Amniotic epithelial cell (primary cell): ENCODE measurements around the gene SLAMF8.

ENCODE experiments used
- DNase-seq: peaks from one replicate; pipeline ENCODE4 v3.0.0-alpha.2; 2010; ENCODE audit warnings: low read depth

SLAMF8 gene

DNA sequence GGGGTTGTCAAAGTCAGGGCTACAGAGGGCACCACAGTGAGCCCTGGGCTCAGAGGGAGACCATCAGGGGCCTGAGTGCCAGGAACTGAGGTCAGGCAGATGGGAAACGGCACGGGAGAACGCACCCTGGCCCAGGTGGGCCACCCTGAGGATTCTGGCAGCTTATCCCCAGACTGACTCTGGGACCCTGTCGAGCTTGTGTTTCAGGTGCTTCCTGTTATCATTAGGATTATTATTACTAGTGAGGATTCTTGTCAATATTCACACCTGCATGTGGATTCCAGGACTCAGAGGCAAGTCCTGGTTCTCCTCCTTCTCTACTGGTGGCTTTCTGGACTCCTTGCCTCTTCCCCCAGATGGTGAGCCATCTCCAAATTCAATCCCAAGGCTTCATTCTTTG lies 20.6 kb downstream of the SLAMF8 start:
- DNase-seq = no peak

DNA sequence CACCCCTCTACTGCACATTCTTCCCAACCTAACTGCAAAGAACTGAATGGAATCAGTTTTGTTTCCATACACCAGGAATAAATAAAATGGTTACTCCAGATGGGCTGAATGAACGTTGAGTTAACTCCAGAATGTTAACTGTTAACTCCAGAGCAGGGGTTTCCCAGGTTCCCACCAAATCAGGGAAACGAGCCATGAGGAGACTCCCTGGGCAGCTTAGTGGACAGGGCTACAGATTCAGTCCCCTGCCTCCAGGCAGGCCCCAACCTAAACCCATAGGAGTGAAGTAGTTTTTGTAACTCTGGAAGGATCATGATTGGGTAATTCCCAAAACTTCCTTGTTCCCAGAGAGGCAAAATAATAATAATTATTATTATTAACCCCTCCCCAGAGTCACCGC lies 21.7 kb downstream of the SLAMF8 start:
- no peak for DNase-seq

DNA sequence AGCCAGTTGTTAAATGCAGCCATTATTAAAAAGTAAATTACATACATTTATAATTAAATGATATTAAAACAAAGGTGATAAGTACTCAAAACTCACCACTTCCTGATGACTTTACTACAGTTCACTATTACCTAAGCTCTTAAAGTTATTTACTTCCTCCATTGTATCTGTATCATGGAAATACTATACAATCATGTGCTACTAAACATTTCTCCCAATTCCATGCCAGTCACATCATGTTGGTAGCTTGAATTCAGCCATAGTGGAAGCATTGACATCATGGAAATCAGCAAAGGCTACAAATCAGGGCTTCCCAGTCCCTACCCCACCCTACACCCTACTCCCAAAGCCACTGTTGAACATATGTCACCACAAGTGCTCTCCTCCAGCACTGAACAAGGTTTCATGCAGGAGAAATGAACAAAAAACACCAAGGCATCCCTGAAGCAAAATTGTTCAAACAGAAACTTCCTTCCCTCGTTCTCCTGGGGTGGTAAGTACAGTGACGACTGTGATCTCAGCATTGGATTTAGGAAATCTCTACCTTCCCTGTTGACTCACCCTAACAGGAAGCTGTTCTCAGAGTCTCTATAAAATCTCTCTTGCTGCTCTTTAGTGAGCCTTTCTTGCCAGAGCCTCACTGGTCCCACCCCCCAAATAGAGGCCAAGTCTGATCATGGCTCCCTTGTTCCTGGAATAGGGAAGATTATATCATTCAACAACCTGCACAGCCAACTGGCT lies 23.1 kb downstream of the SLAMF8 start:
- peak; percentile 16 for DNase-seq

DNA sequence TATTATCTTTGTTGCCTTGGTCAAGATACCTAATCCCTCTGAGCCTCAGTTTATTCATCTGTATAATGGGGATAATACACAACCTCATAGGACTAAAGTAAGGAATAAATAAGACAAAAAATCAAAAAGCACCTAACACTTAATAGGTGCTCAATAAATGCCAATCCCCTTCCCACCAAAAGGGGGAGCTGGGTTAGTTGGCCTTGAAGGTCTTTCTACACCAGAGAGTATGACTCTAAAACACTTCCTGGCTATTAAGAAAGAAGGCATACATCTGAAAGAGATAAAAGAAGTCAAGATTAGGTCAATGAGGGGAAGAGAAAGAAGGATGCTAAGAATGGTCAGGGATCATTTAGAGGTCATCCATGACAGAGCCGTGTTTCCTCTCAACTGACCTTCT lies 24.7 kb downstream of the SLAMF8 start:
- peak; percentile 33 for DNase-seq

DNA sequence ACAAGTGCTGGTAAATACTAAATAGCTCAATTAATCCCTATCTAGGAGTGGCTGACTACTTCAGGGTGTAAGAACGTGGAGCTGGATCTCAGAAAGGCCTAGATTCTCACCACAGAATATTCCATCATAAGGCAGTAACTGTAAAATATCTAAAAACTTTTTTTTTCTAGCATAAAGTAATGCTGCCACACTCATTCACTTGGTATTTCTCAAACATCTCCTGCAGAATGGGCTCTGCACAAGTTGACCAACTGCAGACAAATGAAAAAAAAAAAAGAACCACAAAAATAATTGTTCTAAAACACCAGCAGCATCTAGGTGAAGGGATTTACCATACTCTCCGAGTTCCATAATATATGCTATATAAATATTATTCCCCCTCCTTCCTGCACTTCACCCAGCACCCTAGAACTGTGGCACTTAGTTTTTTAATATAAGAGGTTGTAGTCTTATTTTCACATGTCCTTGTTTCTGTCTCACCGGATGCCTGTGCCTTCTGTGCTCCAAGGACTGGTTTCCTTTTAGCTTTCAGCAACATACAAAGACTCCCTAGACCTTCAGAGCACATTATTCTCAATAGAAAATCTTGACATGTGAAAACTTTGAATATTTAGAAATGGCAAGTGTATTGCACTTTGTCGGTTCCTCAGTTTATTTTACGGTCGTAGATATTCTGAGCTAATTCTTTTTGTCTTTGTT lies 26.9 kb downstream of the SLAMF8 start:
- DNase-seq = peak; percentile 68

DNA sequence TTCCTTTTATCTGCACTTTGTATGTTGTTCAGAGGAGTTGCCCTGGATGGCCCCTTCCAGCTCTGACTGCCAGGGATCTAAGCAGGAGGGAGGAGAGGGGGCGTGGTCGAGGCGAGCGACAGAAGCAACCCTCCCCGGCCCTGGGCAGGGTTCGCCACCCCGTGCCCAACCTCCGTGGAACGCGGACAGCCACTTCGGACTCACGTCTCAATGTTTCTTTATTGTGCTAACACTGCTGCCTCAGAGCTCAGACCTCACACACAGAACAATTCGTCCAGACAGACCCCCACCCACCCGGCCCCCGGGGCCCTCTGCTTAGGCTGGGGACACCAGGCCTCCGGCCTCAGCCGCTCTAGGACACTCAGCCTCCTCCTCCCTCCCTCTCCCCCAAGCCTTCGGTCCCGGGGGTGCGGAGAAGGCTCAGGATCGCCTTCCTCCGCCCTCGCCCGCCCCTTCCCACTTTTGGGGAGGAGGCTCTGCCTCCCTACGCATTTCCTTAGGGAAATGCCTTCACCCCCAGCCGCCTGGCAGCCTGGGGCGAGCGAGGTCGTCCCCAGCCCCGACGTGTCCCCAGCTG lies 27.5 kb downstream of the SLAMF8 start:
- DNase-seq = peak; percentile 56

DNA sequence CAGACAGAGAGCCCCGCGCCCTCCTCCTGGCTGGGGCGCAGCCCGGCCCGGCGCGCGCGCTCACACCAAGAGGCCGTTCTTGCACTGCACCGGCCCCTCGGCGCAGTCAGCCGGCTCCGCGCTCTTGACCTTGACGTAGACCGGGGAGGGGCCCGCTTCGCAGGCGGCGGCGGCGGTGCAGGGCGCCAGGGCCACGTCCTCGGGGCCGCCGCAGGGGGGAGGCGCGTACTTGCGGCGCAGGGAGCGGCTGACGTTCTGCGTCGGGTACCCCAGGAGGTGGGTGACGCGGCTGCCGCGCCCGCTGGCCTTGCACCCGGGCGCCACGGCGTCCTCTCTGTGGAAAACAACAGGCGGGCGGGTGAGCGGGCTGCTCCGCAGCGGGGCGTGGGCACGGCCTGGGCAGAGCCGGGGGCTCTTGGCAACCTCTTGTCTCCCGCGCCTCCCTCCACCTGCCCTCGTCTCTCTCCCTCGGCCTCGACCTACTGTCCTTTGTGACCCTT lies 28.1 kb downstream of the SLAMF8 start:
- DNase-seq = peak; percentile 84

DNA sequence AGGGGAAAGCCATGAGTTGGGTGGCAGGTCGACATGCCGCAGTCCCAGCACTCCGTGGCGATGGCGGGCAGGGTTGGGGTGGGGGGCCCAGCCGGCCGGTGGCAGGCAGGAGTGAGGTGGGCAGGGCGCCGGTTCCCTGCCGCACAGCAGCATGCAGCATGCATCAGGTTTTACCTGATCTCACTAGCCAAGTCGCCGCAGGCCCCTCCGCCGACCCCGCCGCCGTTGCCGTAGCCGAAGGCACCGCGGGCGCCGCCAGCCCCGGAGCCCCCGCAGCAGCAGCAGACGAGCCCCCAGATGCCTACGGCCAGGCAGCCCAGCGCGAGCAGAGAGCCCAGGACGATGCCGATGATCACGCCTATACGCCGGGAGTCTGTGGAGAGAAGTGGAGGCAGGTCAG lies 29.0 kb downstream of the SLAMF8 start:
- DNase-seq = no peak

DNA sequence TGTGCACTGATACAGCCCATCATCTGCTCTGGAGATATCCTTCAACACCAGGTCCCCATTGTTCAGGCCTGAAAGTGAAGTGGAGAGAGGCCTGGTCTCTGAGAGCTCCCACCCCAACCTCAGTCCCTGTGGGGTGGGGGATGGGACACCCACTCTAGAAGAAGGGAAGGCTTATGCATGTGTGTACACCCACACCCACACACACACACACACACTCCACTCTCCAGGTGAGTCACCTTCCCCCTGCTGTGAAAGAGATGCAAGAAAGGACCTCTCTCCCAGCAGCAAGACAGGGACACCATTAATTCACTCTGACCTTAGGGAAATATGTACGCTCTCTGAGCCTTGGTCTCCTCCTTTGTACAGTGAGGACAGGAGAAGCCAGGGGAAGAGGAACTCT lies 29.9 kb downstream of the SLAMF8 start:
- no peak for DNase-seq

DNA sequence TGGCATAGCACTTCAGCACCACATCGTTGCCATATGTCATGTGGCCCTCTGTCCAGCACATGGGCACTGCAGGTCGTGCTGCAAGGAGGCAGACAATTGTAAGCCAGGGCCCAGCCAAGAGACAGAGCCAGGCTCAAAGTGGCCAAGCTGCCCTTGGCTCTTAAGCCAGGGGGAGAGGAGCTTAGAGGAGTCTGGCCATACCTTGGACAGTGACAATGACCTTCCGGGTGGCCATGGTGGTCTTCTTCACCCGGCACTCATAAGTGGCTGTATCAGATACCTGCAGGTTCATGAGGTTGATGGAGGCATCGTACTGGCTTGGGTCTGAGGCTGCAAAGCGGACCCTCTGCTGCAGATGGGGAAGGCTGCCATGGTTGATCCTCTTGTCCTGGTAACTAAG lies 31.2 kb downstream of the SLAMF8 start:
- no peak for DNase-seq

DNA sequence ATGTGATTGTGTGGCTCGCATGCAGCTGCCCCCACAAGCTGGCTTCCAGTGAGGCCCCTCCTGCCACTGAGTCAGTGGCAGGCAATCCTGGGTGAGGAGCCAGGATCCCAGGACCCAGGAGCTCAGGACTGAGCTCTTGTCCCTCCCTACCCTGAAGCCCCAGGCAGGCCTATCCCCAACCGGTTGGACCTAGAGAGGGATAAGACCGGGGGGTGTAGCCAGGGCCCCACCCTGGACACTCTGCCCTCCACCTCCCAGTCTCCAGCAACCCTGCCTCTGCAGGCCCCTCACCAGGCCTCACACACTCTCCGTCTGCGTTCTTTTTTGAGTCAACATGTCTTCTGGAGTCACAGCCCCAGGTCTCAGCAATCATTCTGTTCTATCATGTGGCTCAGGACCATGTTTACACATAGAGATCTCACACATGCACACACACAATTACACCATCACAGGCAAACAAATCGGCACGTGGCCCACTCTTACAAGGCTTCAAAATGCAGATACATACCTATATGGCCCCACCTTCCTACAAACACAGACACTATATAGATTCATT lies 33.2 kb downstream of the SLAMF8 start:
- no peak for DNase-seq

DNA sequence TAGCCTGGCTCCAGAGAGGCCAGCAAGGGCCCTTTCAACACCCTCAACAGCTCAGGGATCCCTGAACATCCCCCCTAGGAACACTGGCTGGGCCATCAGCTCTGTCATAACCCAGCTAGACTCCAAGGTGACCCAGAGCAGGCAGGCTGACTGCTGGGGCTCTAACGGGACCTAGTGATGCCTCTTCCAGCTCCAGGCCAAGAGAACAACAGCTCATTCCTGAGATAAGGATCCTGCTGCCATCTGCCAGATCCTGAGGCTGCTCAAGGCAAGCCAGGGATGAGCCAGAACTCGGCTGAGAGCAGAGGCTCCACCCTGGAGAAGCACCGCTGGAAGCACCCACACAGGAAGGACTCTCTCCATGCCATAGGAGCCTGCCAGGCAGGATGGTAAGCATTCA lies 33.8 kb downstream of the SLAMF8 start:
- DNase-seq = peak; percentile 48

DNA sequence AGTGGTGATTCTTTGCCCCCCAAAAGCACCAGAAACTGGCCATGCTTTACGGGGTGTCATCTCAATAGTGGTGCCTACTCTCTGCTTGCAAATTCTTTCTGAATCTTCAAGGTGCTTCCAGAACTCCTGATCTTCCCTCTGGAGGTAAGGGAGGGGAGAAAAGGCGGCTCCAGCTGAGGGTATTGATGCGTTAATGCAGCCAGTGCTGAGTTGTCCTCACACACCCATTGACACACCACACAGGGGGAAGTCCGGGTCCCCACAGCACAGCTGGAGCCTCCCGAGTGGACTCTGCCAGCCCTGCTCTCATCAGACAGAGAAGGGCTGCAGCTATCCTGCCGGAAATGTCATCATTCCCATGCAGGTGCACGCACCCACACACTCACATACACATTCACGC lies 34.5 kb downstream of the SLAMF8 start:
- DNase-seq = no peak

DNA sequence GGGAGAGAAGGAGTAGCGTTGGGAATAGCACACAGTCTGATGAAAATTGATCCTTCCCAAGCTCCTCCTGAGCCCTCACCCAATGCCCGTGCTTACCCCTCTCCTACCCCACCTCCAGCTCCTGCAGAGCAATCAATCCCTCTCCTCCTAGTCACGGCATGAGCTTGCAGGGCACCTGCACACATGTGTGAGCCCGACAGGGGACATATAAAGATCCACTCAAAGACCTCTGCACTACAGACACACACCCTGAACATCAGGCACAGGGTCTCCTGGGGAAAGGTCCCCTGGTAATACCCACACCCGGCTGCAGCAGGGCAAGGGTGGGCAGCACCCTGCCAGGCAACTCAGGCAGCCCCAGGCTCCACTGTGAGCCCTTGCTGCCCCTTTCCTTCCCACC lies 35.4 kb downstream of the SLAMF8 start:
- DNase-seq = no peak

DNA sequence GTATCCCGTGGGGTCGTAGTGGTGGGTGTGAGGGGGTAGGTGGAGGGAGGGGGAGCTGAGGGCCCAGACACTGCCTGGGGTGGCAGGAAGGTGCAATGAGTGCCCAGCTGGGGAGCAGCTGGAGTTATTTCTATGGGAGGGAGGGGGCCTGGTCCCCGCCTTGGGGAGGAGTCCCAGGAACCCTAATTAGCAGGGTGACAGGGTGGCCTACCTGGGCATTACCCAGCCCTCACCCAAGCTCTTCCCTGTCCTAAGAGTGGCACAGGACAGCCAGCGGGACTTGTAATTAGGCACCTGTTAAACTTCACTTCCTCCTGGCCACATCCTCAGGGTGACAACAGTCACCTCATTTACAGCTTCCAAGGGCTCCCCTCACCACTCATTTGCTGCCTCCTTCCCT lies 35.9 kb downstream of the SLAMF8 start, which contains the start of gene VSIG8:
Gene VSIG8, minus strand, starts transcription at position 101 of the 400 bp plus-strand sequence. CDS start 136 bp downstream, outside the sequence.
- no peak for DNase-seq

DNA sequence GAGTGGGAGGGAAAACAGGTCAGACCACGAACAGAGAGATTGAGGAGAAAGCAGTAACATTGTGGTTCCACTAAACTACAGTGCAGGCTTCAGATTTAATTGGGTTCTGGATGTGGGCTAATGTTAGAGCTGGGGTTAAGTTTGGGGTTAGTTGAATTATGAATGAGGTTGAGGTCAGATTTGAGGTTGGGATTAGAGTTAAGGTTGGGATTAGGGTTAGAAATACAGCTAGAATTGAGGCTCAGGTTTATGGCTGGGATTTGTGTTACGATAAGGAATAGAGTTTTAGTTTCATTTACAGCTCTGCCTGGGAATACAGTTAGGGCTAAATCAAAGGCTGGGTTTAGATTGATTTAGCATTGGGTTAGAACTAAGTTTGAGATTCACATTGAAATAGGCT lies 37.6 kb downstream of the SLAMF8 start:
- DNase-seq = no peak

DNA sequence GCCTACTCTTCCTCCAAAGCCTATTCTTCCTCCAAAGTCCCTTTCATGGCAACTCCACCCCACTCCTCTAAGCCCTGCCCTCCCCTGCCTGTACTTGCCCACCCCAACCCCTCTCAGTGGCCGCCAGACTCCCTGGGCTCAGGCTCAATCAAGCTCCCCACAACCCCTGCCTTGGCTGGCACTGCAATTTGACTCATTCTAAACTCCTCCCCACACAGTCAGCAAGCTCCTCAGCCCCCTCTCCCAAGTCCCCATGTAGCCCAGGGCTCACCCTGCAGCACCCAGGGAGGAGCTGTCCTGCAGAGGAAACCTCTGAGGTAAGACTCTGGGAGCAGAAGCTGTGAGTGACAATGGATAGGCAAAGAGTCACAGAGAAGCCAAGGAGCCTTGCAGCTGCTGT lies 39.4 kb downstream of the SLAMF8 start:
- no peak for DNase-seq

DNA sequence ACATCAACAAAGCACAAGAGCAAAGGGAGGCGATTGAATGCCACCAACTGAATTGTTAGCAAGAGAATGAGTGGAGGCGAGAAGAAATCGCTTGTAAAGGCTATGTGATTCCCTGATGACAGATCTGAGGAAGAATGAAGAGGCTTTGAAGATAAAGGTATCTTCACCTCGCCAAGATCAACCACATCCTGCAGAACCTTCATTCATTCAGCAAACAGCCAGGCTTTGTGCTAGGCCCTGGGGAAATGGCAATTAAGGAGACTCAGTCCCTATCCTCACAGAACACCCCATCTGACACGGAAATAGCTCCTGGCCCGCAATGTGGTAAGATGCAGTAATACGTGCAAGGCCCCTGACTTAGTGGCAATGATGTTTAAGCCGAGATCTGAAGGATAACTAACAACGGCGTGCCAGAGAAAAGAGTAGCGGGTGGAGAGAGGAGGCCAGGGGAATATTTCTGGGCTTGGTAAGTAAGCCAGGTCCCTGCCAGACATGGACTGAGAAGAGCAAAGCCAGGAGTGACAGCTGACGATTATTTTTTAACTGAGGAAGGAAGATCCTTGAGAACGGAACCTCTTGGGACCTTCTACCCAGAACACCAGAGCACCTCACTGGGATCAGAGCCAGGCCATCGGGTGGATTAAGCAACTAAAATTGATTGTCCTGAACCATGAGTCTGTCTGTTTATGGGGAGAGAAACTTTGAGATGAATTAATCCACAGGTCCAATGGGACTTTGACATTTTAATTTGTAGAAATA lies 40.4 kb downstream of the SLAMF8 start:
- DNase-seq = peak; percentile 31

DNA sequence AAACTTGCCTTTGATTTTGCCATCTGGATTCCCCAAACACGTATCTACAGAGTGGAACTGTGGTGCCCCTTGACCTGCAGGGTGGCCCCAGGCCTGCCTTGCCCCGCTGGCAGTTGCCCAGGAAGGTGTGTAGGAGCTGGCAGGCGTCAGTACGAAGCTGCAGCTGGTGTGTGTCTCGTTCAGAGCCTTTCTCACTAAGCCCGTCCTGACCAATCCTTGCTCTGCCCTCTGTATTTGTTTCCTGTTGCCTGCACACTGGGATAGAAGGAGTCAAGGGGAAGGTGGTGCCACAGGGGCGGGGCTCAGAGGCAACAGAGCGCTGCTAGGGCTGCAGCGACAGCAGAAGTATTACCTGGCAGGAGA lies 41.0 kb downstream of the SLAMF8 start:
- DNase-seq = peak; percentile 63

DNA sequence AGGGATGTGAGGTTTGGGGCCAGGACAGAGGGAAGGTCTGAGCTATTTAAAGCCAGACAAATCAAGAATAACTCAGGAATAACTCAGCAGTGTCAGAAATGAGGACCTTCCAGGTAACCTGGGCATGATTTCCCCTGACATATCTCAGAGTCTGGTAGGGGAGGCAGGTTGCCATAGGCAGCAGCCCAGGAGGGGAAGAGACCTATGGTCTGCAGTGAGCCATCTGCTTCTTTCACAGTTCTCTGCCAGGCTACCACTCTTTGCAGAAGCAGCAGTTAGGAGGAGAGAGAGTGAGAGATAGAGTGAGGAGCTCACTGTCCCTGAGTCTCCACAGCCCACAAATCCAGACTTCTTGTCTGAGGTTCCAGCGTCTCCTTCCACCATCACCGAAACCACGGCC lies 42.1 kb downstream of the SLAMF8 start:
- no peak for DNase-seq

DNA sequence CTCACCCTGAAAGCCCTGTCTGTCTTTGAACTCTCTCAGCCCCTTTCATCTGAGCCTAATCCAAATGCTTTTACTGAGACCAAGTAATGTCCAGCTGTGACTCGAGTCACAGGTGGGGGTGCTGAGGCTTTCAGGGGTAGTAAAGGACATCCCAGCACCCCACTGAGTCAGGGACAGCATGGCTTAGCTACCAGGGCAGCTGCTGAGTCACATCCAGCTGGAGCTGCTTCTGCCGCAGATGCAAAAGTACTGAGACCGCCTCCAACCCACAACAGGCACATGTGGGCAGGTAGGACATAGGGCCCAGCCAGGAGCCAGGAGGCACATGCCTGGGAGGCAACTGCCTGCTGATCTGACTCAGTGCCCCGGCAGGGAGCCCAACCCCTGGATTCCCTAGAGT lies 42.5 kb downstream of the SLAMF8 start:
- peak; percentile 64 for DNase-seq

DNA sequence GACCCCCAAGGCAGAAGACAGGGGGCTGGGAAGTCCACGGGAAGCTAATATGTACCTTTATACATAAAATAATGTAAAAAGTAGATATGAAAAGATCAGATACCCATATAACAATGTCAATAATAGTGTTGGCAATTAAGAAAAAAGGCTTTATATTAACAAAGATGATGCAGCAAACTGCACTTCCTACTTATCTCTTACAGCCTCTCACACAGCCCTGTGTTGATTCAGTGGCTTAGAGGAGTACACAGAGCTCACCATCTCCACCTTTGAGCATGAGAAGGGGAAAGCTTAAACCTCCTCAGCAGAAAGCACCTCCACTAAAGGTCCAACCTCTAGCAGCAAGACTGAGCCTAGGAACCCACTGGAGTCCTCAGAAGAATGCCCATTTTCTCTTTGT lies 42.9 kb downstream of the SLAMF8 start:
- no peak for DNase-seq
